HCT116 (cell line): ENCODE measurements around the gene DCDC2. TPM values are rescaled to one million over a fixed set of nuclear protein-coding genes. Genes with fewer than 3 reads are reported as not detected.

Experiments used
- ATAC-seq: fragments of 200-7000 bp; cut with Tn5 transposase; 2 replicates; pipeline ENCODE4 v1.9.1; 2020; ENCODE audit warnings: mild to moderate bottlenecking, moderate library complexity
- Bru-seq: library from RNA; stranded (reverse); fragments of 400-500 nt; gene quantifications from one replicate; lab custom pipeline; 2021; lab: Mats Ljungman, UMichigan
- BruChase-seq, 2 experiments: library from RNA; stranded (reverse); fragments of 400-500 nt; gene quantifications; one replicate each; lab custom pipeline; 2021; lab: Mats Ljungman, UMichigan
- BruUV-seq: library from RNA; stranded (reverse); fragments of 400-500 nt; replicated peaks from 2 replicates; lab custom pipeline; 2021; lab: Mats Ljungman, UMichigan
- CTCF ChIA-PET: fragments of 300-600 bp; sonication (Branson Sonifier 250); formaldehyde crosslinking; loops from one replicate; lab custom pipeline; 2021; ENCODE audit warnings: antibody characterized with exemption; lab: Charles Lee
- POLR2A ChIA-PET: fragments of 300-600, 350-600 bp; sonication (Branson Sonifier 250); formaldehyde crosslinking; loops from one replicate; lab custom pipeline; 2021; ENCODE audit warnings: antibody characterized with exemption; lab: Charles Lee
- RAD21 ChIA-PET, 2 experiments: fragments of 300-600 bp; sonication (Branson Sonifier 250); formaldehyde crosslinking; loops; one replicate each; lab custom pipeline; 2023; ENCODE audit warnings: low total read pairs in 2 of 2; ENCODE audit not compliant: uncharacterized antibody in 2 of 2, unreplicated experiment in 2 of 2, low non-redundant PET in 1 of 2; lab: Charles Lee
- DNase-seq: peaks from one replicate; pipeline ENCODE4 v3.0.0-alpha.2; 2010; ENCODE audit warnings: low read depth, low spot score
- H2AFZ ChIP-seq: fragments of 200-600 bp; shearing (Covaris generic), sonication (generic); 2 replicates; pipeline ENCODE4 v1.6.1; 2017; ENCODE audit warnings: low read depth, mixed run types, mixed read lengths, antibody characterized with exemption, low read length; ENCODE audit not compliant: poor library complexity, severe bottlenecking
- H3K27ac ChIP-seq: 2 replicates; pipeline ENCODE4 v1.5.1; 2012; ENCODE audit warnings: low read depth, low read length
- H3K27me3 ChIP-seq: fragments of 200-600 bp; sonication (generic); 2 replicates; pipeline ENCODE4 v1.6.1; 2016; ENCODE audit warnings: mixed run types, low read length, mixed read lengths; ENCODE audit not compliant: insufficient read depth
- H3K36me3 ChIP-seq, 2 experiments: fragments of 200-500 bp in 1 of 2; fragments of 200-600 bp in 1 of 2; sonication (Bioruptor generic) in 1 of 2; sonication (generic) in 1 of 2; 2 replicates each; pipeline versions ENCODE4 v1.5.1 to v1.6.1; 2014 to 2016; ENCODE audit warnings: low read length in 2 of 2, inconsistent platforms in 1 of 2, mixed read lengths in 1 of 2, mixed run types in 1 of 2; ENCODE audit not compliant: insufficient read depth in 2 of 2, control insufficient read depth in 1 of 2
- H3K4me1 ChIP-seq, 2 experiments: fragments of 200-600 bp in 1 of 2; sonication (generic) in 1 of 2; 2 replicates each; pipeline versions ENCODE4 v1.5.1 to v1.6.1; 2012 to 2017; ENCODE audit warnings: low read length in 2 of 2, inconsistent platforms in 1 of 2, mild to moderate bottlenecking in 1 of 2, mixed read lengths in 1 of 2, mixed run types in 1 of 2, moderate library complexity in 1 of 2; ENCODE audit not compliant: insufficient read depth in 2 of 2, control insufficient read depth in 1 of 2
- H3K4me2 ChIP-seq: fragments of 200-600 bp; sonication (generic); 2 replicates; pipeline ENCODE4 v1.6.1; 2017; ENCODE audit warnings: mixed run types, low read length, mixed read lengths
- H3K4me3 ChIP-seq, 2 experiments: fragments of 200-600 bp in 1 of 2; sonication (generic) in 1 of 2; replicated peaks in 1 of 2; 2 replicates each; pipeline ENCODE4 v1.5.1; 2011 to 2016; ENCODE audit warnings: low read length in 2 of 2, control low read depth in 1 of 2, low read depth in 1 of 2, mild to moderate bottlenecking in 1 of 2, mixed read lengths in 1 of 2, mixed run types in 1 of 2
- H3K79me2 ChIP-seq: fragments of 200-600 bp; sonication (generic); 2 replicates; pipeline ENCODE4 v1.6.1; 2017; ENCODE audit warnings: mild to moderate bottlenecking, mixed run types, low read length, moderate library complexity, mixed read lengths; ENCODE audit not compliant: insufficient read depth
- H3K9ac ChIP-seq: fragments of 200-600 bp; sonication (generic); 2 replicates; pipeline ENCODE4 v1.6.1; 2016; ENCODE audit warnings: low read length, mixed read lengths
- H3K9me2 ChIP-seq: fragments of 200-600 bp; sonication (generic), shearing (Covaris generic); 2 replicates; pipeline ENCODE4 v1.6.1; 2017; ENCODE audit warnings: mixed run types, mild to moderate bottlenecking, moderate library complexity; ENCODE audit not compliant: insufficient read depth
- H3K9me3 ChIP-seq, 2 experiments: fragments of 200-500 bp in 1 of 2; fragments of 200-600 bp in 1 of 2; sonication (Bioruptor generic) in 1 of 2; sonication (generic) in 1 of 2; 2 replicates each; pipeline ENCODE4 v1.6.1; 2014 to 2017; ENCODE audit warnings: low read length in 2 of 2, mixed read lengths in 2 of 2, inconsistent platforms in 1 of 2, low read depth in 1 of 2, mild to moderate bottlenecking in 1 of 2, mixed run types in 1 of 2, moderate library complexity in 1 of 2; ENCODE audit not compliant: control insufficient read depth in 1 of 2, insufficient read depth in 1 of 2
- H4K20me1 ChIP-seq: fragments of 200-600 bp; sonication (generic), shearing (Covaris generic); 2 replicates; pipeline ENCODE4 v1.6.1; 2017; ENCODE audit warnings: mixed run types, mild to moderate bottlenecking, moderate library complexity; ENCODE audit not compliant: insufficient read depth
- CEBPB ChIP-seq: IDR thresholded peaks from 2 replicates; pipeline ENCODE4 v1.6.1; 2012; ENCODE audit warnings: low read depth
- EZH2 ChIP-seq: fragments of 200-600 bp; sonication (generic); IDR thresholded peaks from 2 replicates; pipeline ENCODE4 v1.6.1; 2017; ENCODE audit warnings: antibody characterized with exemption, mixed run types
- FOSL1 ChIP-seq: IDR thresholded peaks from 2 replicates; pipeline ENCODE4 v1.6.1; 2012; ENCODE audit warnings: low read depth
- POLR2A ChIP-seq: IDR thresholded peaks from 2 replicates; pipeline ENCODE4 v1.7.0; 2011; ENCODE audit warnings: borderline replicate concordance; ENCODE audit not compliant: insufficient read depth, insufficient read length; ENCODE audit errors: extremely low read depth
- RAD21 ChIP-seq: IDR thresholded peaks from 2 replicates; pipeline ENCODE4 v1.6.1; 2012; ENCODE audit warnings: low read depth, mild to moderate bottlenecking
- SP1 ChIP-seq: IDR thresholded peaks from 2 replicates; pipeline ENCODE4 v1.6.1; 2012; ENCODE audit warnings: low read depth
- YY1 ChIP-seq: IDR thresholded peaks from 2 replicates; pipeline ENCODE4 v1.6.1; 2011; ENCODE audit warnings: low read length, low read depth, moderate library complexity, mild to moderate bottlenecking; ENCODE audit not compliant: insufficient replicate concordance; ENCODE audit errors: extremely low read depth
- intact Hi-C: fragments of 100-400 bp; cut with micrococcal nuclease; formaldehyde crosslinking; loops from 2 replicates; pipeline ENCODE4 v1.10.0; 2022
- long read RNA-seq: library from polyadenylated mRNA; unstranded; transcript quantifications from one replicate; pipeline ENCODE4 v2.0.0, GENCODE V29; 2021; ENCODE audit not compliant: unreplicated experiment
- polyA plus RNA-seq: library from polyadenylated mRNA; unstranded; fragments of >200 nt; gene quantifications from 2 replicates; pipeline ENCODE4 v1.2.1, GENCODE V29; 2012; ENCODE audit warnings: missing spikeins
- total RNA-seq: library from RNA; stranded (reverse); gene quantifications from one replicate; pipeline ENCODE4 v1.2.1, GENCODE V29; 2021; ENCODE audit not compliant: unreplicated experiment
- TF ChIP-seq, protein P1 (sequence below), 3 experiments: fragments of 200-600 bp in 1 of 3; sonication (generic) in 1 of 3; IDR thresholded peaks in 2 of 3; conservative IDR thresholded peaks in 1 of 3; 2 replicates each; pipeline ENCODE4 v1.5.1; 2012 to 2017; ENCODE audit warnings: low read depth in 2 of 3, low read length in 2 of 3, antibody characterized with exemption in 1 of 3, borderline replicate concordance in 1 of 3, control low read depth in 1 of 3, mild to moderate bottlenecking in 1 of 3, mixed read lengths in 1 of 3, mixed run types in 1 of 3, moderate library complexity in 1 of 3; ENCODE audit not compliant: insufficient read depth in 1 of 3
- TF ChIP-seq, protein P2 (sequence below): IDR thresholded peaks from 2 replicates; pipeline ENCODE4 v1.6.1; 2012; ENCODE audit warnings: low read depth
- TF ChIP-seq, protein P3 (sequence below): IDR thresholded peaks from 2 replicates; pipeline ENCODE4 v1.6.1; 2012

DCDC2 gene
- total RNA-seq, result 0.17 TPM
- 0.02 and 0.03 TPM in 2 replicates for polyA plus RNA-seq
- percentile 15 among the genes with signal in this experiment for Bru-seq, nascent RNA
- BruChase-seq, experiment 1, labeled RNA remaining after a 6-hour chase, result percentile 13 among the genes with signal in this experiment
- BruChase-seq, experiment 2, labeled RNA remaining after a 2-hour chase, result percentile 11 among the genes with signal in this experiment
- long read RNA-seq, partial matches to known transcripts, result 1 of 2 reads
- long read RNA-seq, other reads (novel, unspliced or antisense), result 1 of 2 reads

DNA sequence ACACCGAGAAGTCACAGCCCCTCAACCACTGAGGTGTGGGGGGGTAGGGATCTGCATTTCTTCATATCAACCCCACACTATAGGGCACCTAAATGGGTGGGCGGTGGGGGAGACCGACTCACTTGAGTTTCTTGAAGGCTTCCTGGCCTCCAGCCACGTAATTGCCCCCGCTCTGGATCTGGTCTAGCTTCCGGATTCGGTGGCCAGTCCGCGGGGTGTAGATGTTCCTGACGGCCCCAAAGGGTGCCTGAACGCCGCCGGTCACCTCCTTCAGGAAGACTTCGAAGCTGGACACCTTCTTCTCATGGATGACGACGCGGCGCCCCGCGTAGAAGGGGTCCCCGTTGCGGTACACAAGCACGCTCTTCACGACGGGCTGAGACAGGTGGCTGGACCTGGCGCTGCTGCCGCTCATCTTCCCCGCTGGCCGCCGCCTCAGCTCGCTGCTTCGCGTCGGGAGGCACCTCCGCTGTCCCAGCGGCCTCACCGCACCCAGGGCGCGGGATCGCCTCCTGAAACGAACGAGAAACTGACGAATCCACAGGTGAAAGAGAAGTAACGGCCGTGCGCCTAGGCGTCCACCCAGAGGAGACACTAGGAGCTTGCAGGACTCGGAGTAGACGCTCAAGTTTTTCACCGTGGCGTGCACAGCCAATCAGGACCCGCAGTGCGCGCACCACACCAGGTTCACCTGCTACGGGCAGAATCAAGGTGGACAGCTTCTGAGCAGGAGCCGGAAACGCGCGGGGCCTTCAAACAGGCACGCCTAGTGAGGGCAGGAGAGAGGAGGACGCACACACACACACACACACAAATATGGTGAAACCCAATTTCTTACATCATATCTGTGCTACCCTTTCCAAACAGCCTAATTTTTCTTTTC is at the start of gene DCDC2:
Gene DCDC2 (minus strand): TSS at position 724 of the 883 bp plus-strand sequence. CDS start 309 bp downstream, at position 415.
- H3K27ac ChIP-seq, result no peak within 1 kb of the TSS
- peaks cover 3 to 12% of the 10 kb centered on the region in 2 experiments; a peak in 3 of 4 replicates for H3K4me1 ChIP-seq
- H2AFZ ChIP-seq, result no peak within 1 kb of the TSS
- no peak within 1 kb of the TSS for H3K4me3 ChIP-seq
- ChIA-PET RAD21 (no interaction called here), POLR2A (no interaction called here), CTCF (no interaction called here)
- no peak within 1 kb of the TSS for H3K4me2 ChIP-seq
- TF ChIP-seq RAD21 (no peak), FOSL1 (no peak), EZH2 (no peak), POLR2A (no peak), SP1 (no peak), CEBPB (no peak), YY1 (no peak)
- TF ChIP-seq, protein P1, sequence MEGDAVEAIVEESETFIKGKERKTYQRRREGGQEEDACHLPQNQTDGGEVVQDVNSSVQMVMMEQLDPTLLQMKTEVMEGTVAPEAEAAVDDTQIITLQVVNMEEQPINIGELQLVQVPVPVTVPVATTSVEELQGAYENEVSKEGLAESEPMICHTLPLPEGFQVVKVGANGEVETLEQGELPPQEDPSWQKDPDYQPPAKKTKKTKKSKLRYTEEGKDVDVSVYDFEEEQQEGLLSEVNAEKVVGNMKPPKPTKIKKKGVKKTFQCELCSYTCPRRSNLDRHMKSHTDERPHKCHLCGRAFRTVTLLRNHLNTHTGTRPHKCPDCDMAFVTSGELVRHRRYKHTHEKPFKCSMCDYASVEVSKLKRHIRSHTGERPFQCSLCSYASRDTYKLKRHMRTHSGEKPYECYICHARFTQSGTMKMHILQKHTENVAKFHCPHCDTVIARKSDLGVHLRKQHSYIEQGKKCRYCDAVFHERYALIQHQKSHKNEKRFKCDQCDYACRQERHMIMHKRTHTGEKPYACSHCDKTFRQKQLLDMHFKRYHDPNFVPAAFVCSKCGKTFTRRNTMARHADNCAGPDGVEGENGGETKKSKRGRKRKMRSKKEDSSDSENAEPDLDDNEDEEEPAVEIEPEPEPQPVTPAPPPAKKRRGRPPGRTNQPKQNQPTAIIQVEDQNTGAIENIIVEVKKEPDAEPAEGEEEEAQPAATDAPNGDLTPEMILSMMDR (IDR thresholded peaks at IDR 0.05 in 2 of 3, conservative IDR thresholded peaks at IDR 0.05 in 1 of 3; ENCODE audit: borderline replicate concordance in 1 of 3, insufficient read depth in 1 of 3, low read depth in 2 of 3, low read length in 2 of 3), result no peak
- TF ChIP-seq, protein P2, sequence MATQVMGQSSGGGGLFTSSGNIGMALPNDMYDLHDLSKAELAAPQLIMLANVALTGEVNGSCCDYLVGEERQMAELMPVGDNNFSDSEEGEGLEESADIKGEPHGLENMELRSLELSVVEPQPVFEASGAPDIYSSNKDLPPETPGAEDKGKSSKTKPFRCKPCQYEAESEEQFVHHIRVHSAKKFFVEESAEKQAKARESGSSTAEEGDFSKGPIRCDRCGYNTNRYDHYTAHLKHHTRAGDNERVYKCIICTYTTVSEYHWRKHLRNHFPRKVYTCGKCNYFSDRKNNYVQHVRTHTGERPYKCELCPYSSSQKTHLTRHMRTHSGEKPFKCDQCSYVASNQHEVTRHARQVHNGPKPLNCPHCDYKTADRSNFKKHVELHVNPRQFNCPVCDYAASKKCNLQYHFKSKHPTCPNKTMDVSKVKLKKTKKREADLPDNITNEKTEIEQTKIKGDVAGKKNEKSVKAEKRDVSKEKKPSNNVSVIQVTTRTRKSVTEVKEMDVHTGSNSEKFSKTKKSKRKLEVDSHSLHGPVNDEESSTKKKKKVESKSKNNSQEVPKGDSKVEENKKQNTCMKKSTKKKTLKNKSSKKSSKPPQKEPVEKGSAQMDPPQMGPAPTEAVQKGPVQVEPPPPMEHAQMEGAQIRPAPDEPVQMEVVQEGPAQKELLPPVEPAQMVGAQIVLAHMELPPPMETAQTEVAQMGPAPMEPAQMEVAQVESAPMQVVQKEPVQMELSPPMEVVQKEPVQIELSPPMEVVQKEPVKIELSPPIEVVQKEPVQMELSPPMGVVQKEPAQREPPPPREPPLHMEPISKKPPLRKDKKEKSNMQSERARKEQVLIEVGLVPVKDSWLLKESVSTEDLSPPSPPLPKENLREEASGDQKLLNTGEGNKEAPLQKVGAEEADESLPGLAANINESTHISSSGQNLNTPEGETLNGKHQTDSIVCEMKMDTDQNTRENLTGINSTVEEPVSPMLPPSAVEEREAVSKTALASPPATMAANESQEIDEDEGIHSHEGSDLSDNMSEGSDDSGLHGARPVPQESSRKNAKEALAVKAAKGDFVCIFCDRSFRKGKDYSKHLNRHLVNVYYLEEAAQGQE, result no peak
- TF ChIP-seq, protein P3, sequence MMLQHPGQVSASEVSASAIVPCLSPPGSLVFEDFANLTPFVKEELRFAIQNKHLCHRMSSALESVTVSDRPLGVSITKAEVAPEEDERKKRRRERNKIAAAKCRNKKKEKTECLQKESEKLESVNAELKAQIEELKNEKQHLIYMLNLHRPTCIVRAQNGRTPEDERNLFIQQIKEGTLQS, result no peak
- no peaks in the 10 kb centered on the region for H3K36me3 ChIP-seq
- no peaks in the 10 kb centered on the region for H3K79me2 ChIP-seq
- H3K9me3 ChIP-seq, result no peaks in the 10 kb centered on the region
- no peak within 1 kb of the TSS for H3K9ac ChIP-seq
- no TSS peak for BruUV-seq
- H3K9me2 ChIP-seq, result no peaks in the 10 kb centered on the region
- DNase-seq, result no peak
- no peak for ATAC-seq
- intact Hi-C loops, result no loop called here
- H4K20me1 ChIP-seq, result no peaks in the 10 kb centered on the region
- no peaks in the 10 kb centered on the region for H3K27me3 ChIP-seq
